Measurements from ENCODE around the gene GABBR2.

The GABBR2 gene

GRCh38 chr9:98637381-98637780 is 71.4 kb downstream of the GABBR2 start:
- Histone ChIP-seq H3K27ac (ENCODE audit: low read length) (no peak overlapping the region), H3K9ac (ENCODE audit: low read length) (no peak overlapping the region), H4K20me1 (ENCODE audit: insufficient read depth, low read length) (no peaks in the 10 kb centered on the region), H3K79me2 (ENCODE audit: low read length) (no peaks in the 10 kb centered on the region), H3K27me3 (ENCODE audit: low read depth, low read length) (peaks cover 3% of the 10 kb centered on the region; the same call in 1 of the 2 replicates), H3K36me3 (replicated peaks; ENCODE audit: low read depth, low read length) (no peaks in the 10 kb centered on the region), H3K4me3 (ENCODE audit: low read length) (no peak overlapping the region), H2AFZ (ENCODE audit: low read depth, low read length) (no peak overlapping the region), H3K9me3 (ENCODE audit: insufficient read depth, low read length) (no peaks in the 10 kb centered on the region), H3K4me1 (ENCODE audit: low read length) (no peaks in the 10 kb centered on the region), H3K4me2 (ENCODE audit: low read length) (no peak overlapping the region)
- TF ChIP-seq CTCF (IDR thresholded peaks at IDR 0.05; ENCODE audit: low read depth, low read length): no peak
- no peak for TF ChIP-seq EZH2phosphoT487 (IDR thresholded peaks at IDR 0.05; ENCODE audit: low read depth)

GRCh38 chr9:98635374-98635773 is 73.4 kb downstream of the GABBR2 start:
- no peaks in the 10 kb centered on the region for H3K9me3 ChIP-seq (ENCODE audit: insufficient read depth, low read length)
- peaks cover 19% of the 10 kb centered on the region for H3K27me3 ChIP-seq (ENCODE audit: low read depth, low read length)
- H3K79me2 ChIP-seq (ENCODE audit: low read length): no peaks in the 10 kb centered on the region
- H3K9ac ChIP-seq (ENCODE audit: low read length): no peak overlapping the region
- no peak overlapping the region for H3K27ac ChIP-seq (ENCODE audit: low read length)
- no peak overlapping the region for H3K4me3 ChIP-seq (ENCODE audit: low read length)
- H3K4me2 ChIP-seq (ENCODE audit: low read length): no peak overlapping the region
- H3K36me3 ChIP-seq (replicated peaks; ENCODE audit: low read depth, low read length): no peaks in the 10 kb centered on the region
- H3K4me1 ChIP-seq (ENCODE audit: low read length): no peaks in the 10 kb centered on the region
- TF ChIP-seq EZH2phosphoT487 (IDR thresholded peaks at IDR 0.05; ENCODE audit: low read depth): no peak
- no peak for TF ChIP-seq CTCF (IDR thresholded peaks at IDR 0.05; ENCODE audit: low read depth, low read length)
- no peaks in the 10 kb centered on the region for H4K20me1 ChIP-seq (ENCODE audit: insufficient read depth, low read length)
- no peak overlapping the region for H2AFZ ChIP-seq (ENCODE audit: low read depth, low read length)

DNA sequence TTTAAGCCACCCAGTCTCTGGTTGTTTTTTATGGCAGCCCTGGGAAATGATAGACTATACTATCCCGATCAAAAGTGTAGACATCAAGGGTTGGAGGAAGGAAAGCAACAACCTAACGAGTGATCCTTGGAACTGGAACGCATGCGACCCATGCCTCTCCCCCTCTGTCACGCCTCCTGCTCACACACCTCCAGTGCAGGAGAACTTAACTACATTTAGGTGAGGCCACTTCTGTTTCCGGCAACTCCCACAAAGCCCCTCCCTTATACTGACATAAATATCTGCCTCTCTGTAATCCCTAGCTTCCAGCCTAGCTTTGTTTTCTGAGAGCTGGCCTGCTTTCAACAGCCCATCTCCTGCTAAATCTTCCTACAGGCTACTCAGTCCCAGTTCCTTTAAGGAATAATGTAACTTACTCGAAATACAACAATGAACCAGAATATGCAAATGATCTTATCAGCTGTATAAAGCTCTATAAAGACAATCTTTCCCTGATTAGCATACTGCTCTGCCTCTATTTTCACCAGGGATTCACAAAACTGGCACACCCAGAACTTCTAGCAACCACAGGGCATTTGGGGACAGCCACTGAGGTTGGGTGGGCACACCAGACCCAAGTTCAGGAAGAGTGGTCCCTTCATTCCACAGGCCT is 73.9 kb downstream of the GABBR2 start:
- H3K36me3 ChIP-seq (replicated peaks; ENCODE audit: low read depth, low read length): no peaks in the 10 kb centered on the region
- no peak overlapping the region for H3K9ac ChIP-seq (ENCODE audit: low read length)
- no peak overlapping the region for H3K27ac ChIP-seq (ENCODE audit: low read length)
- H3K4me1 ChIP-seq (ENCODE audit: low read length): no peaks in the 10 kb centered on the region
- H2AFZ ChIP-seq (ENCODE audit: low read depth, low read length): no peak overlapping the region
- H4K20me1 ChIP-seq (ENCODE audit: insufficient read depth, low read length): no peaks in the 10 kb centered on the region
- no peaks in the 10 kb centered on the region for H3K79me2 ChIP-seq (ENCODE audit: low read length)
- H3K9me3 ChIP-seq (ENCODE audit: insufficient read depth, low read length): no peaks in the 10 kb centered on the region
- TF ChIP-seq EZH2phosphoT487 (IDR thresholded peaks at IDR 0.05; ENCODE audit: low read depth): no peak
- TF ChIP-seq CTCF (IDR thresholded peaks at IDR 0.05; ENCODE audit: low read depth, low read length): no peak
- no peak overlapping the region for H3K4me2 ChIP-seq (ENCODE audit: low read length)
- peaks cover 24% of the 10 kb centered on the region for H3K27me3 ChIP-seq (ENCODE audit: low read depth, low read length)
- no peak overlapping the region for H3K4me3 ChIP-seq (ENCODE audit: low read length)

GRCh38 chr9:98632839-98633238 is 75.9 kb downstream of the GABBR2 start:
- H4K20me1 ChIP-seq (ENCODE audit: insufficient read depth, low read length): no peaks in the 10 kb centered on the region
- no peaks in the 10 kb centered on the region for H3K9me3 ChIP-seq (ENCODE audit: insufficient read depth, low read length)
- no peaks in the 10 kb centered on the region for H3K79me2 ChIP-seq (ENCODE audit: low read length)
- no peaks in the 10 kb centered on the region for H3K36me3 ChIP-seq (replicated peaks; ENCODE audit: low read depth, low read length)
- H3K27me3 ChIP-seq (ENCODE audit: low read depth, low read length): peaks cover 41% of the 10 kb centered on the region
- no peak for TF ChIP-seq CTCF (IDR thresholded peaks at IDR 0.05; ENCODE audit: low read depth, low read length)
- TF ChIP-seq EZH2phosphoT487 (IDR thresholded peaks at IDR 0.05; ENCODE audit: low read depth): no peak
- no peak overlapping the region for H3K9ac ChIP-seq (ENCODE audit: low read length)
- H3K4me3 ChIP-seq (ENCODE audit: low read length): no peak overlapping the region
- H2AFZ ChIP-seq (ENCODE audit: low read depth, low read length): no peak overlapping the region
- H3K4me1 ChIP-seq (ENCODE audit: low read length): no peaks in the 10 kb centered on the region
- H3K4me2 ChIP-seq (ENCODE audit: low read length): no peak overlapping the region
- no peak overlapping the region for H3K27ac ChIP-seq (ENCODE audit: low read length)

All from OCI-LY3 (cell line).